Occipital lobe (tissue), 2 donors: Measurements from ENCODE around the gene ILK. TPM values are rescaled to one million over a fixed set of nuclear protein-coding genes. Genes with fewer than 3 reads are reported as not detected.
A peak's percentile ranks its signal among the peaks of the same experiment; 100 is the strongest.

ENCODE experiments used
- DNase-seq: peaks from one replicate; lab custom pipeline; 2025; lab: John Stamatoyannopoulos, UW
- total RNA-seq: library from RNA; depleted of rRNA; stranded (reverse); fragments of >200 nt; gene quantifications from one replicate; pipeline ENCODE4 v1.2.3, GENCODE V29; 2014

The ILK gene
- total RNA-seq, 1 donor from 2014 or later: 44.9 TPM

DNA sequence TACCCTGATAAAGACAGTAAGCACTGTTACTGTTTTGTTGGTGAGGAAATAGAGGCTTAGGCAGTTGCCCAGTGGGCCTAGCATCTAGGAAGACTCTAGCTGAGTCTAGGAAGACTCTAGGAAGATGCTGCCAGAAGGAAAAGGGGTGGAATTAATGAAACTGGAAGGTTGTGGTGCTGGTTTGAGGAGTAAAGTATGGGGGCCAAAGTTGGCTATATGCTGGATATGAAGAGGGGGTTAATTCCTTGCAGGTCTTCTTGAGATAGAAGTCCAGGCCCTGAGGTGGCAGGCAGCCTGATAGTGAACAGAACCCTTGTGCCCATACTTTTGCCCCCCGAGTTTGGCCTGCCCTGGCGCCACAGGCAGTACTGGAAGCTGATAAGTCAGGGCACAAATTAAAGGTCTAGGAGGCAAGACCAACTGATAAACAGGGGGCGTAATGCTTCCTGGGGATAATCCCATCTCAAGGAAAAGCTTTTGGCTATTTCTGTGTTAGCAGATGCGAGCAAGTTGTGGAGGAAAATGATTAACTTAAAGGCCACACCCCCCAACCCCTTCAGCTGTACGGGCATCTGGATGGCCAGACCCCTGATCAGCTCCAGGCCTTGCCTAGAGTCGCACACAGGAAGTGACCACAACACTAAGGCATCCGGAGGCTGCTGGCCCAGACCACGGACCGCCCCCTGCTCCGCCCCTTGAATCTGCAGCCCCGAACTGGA is 3.1 kb downstream of the ILK start:
- DNase-seq: peak; percentile 60

DNA sequence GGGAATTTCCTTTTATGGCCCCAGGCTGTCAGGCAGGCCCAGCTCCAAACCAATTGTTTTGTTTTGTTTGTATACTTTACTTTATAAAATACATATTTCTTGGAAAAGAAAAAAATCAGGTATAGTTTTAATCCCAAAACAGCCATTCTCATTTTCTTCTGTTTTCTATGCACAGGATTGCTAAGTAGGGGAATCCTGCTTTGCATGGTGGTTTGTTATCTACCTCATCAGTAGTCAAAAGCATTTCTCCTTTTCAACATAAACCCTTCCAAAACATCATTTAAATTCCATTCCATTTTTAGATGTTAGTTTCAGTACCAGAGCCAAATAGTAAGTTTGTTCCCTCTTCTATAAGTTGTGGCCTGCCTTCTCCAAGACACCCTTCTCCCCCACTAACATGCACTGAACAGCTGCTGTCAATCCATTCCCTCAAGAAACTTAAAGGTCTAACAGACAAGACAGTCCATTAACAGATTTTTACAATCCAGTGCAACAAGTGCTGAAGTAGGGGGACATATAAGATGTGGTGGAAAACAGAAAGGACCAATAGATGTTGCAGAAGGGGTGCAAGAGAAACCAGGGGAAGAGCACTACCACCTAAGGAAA is 3.7 kb downstream of the ILK start:
- no peak for DNase-seq

DNA sequence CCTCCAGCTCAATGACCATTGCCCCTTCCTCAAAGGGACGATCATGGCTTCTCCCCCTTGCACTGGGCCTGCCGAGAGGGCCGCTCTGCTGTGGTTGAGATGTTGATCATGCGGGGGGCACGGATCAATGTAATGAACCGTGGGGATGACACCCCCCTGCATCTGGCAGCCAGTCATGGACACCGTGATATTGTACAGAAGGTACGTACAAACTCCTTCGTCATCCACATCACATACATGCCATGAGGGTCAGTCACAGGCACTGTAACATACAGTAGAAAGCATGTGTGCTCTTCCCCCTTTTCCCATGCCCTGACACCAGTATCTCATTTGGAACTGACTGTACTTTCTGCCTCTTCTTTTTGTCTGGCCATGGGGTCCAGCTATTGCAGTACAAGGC is 4.4 kb downstream of the ILK start:
- no peak for DNase-seq

DNA sequence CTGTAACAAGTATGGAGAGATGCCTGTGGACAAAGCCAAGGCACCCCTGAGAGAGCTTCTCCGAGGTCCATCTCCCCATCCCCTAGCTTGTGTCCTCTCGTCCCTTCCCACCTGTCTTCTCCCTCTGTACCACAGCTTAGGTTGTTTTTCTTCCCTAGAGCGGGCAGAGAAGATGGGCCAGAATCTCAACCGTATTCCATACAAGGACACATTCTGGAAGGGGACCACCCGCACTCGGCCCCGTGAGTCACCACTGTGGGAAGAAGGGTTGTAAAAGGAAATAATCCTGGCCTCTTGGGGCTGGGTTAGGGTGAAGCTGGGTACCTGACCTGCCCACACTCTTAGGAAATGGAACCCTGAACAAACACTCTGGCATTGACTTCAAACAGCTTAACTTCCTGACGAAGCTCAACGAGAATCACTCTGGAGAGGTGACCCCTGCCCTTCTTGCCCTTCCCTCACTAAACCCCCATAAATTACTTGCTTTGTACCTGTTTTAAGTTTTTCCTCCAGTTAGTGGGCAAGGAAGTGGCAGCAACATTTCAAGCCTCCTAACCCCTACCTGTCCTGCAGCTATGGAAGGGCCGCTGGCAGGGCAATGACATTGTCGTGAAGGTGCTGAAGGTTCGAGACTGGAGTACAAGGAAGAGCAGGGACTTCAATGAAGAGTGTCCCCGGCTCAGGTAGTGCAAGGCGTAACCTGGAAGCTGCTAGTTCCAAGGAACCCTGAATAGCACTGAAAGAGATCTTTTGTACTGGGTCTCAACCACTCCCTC is 5.3 kb downstream of the ILK start:
- no peak for DNase-seq

DNA sequence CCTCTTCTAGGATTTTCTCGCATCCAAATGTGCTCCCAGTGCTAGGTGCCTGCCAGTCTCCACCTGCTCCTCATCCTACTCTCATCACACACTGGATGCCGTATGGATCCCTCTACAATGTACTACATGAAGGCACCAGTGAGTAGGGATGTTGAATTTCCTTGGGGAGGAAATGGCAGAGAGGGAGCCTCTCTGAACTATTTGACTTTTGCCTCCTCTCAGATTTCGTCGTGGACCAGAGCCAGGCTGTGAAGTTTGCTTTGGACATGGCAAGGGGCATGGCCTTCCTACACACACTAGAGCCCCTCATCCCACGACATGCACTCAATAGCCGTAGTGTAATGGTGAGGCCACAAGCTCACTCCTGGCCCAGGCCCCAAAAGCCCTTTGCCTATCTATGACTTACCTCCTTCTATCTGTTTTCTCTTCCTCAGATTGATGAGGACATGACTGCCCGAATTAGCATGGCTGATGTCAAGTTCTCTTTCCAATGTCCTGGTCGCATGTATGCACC is 6.0 kb downstream of the ILK start:
- DNase-seq: no peak

DNA sequence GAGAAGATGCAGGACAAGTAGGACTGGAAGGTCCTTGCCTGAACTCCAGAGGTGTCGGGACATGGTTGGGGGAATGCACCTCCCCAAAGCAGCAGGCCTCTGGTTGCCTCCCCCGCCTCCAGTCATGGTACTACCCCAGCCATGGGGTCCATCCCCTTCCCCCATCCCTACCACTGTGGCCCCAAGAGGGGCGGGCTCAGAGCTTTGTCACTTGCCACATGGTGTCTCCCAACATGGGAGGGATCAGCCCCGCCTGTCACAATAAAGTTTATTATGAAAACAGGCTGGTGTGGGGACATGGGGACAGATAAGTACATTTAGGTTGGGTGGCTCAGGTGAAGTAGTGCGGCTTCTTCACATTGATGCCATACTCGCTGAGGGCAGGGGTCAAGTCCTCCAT is 7.0 kb downstream of the ILK start:
- DNase-seq: no peak

DNA sequence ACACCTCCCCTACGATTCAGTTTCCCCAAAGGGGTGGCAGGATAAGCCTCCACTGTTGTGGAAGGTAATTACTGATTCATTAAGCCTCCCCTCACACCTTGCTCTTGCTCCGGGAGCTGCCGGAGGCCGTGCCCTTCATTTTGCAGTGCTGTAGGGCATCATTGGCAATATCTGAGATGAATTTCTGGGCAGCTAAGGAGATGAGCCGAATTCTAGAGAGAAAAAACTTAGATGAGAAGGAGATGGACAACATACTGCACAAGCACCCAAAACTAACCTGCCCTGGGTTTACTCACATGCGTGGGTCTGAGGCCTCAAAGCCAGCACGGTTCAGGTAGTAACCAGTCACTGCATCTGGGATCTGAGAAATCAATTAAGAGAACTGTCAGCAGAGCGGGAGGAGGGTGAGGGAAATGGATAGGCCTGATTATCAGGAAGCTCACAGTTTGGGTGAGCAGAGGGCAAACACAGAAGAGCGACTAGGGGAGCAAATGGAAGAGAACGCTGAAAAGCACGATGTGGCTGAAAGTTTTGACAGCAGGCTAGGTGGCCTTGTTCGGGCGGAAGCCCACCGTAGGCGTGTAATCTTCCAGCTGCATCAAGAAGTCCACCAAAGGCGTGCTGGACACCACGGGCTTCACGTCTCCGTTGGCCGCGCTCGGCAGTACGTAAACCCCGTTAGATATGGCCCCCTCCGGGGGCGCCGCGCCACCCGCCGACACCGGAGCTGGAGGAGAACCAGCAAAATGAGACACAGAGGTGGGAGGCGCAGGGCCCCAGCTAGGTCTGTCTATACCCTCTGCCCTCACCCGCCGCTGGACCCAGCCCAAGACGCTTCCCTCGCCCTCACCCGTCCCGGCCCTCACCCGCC is 7.8 kb downstream of the ILK start:
- no peak for DNase-seq

DNA sequence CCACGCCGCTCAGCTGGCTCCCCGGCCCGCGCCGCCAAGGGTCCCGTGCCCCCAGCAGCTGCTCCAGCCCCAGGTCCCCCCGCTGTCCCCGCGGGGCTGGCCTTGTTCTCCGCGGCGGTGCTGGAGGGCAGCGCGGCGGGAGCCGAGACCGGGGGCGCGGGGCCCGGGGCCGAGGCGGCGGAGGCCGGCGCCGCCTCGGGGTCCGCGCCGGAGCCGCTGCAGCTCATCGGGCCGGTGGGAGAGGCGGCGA is 8.3 kb downstream of the ILK start:
- no peak for DNase-seq

DNA sequence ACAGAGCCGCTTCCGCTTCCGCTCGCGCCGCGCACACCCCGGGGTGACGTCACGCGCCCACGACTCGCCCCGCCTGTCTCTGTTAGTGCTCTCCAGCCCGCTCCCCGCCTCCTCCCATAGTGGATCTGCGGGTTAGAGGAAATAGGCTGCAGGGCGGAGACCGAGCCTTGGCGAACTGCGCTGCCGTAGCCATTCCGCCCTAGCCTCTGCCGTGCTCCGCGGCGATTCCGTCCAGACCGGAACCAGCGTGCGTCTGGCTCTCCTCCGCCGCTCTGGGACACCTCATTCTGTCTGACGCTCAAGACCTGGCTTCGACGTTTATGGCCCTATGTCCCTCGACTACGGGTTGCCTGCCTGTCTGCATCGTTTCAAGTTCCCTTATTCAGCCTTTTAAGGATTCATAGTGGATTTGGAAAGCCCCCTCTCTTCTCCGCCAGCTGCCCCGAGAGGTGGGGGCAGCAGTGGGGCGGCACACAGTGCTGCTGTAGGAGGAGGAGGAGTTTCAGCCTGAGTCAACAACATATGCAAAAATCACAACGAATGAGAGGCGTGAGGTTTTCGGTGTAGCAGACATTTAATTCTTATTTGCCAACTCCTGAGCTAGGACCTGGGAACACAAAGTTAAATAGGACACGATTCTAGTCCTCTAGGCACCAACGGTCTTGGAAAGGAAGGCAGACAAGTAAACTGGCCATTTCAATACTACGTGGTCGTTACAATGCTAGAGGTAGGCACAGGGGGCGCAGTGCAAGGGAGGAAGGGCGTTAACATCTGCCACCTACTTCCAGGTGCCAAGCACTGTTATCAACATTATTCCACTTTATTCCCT is 8.9 kb downstream of the ILK start, which contains the start of gene TAF10:
TAF10 (minus strand) TSS at position 4 of the 829 bp plus-strand sequence. CDS start 27 bp downstream, outside the sequence.
- peak; percentile 89 for DNase-seq

DNA sequence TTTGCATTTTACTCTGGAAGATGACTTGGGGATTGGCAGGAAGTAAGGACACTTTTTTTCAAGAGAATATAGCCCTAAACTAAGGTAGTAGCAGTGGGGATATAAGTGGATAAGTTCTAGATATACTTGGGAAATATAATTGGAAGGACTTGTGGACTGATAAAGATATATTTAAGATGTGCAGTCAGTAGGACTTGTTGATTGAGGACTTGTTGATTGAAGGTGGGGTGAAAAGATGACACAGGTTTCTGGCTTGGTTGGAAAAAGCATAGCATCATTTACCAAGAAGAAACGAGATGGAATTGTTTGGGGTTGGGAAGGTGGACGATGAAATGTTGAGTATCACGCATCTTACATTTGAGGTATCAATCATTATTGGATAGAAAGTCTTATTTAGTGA is 9.9 kb downstream of the ILK start:
- no peak for DNase-seq

DNA sequence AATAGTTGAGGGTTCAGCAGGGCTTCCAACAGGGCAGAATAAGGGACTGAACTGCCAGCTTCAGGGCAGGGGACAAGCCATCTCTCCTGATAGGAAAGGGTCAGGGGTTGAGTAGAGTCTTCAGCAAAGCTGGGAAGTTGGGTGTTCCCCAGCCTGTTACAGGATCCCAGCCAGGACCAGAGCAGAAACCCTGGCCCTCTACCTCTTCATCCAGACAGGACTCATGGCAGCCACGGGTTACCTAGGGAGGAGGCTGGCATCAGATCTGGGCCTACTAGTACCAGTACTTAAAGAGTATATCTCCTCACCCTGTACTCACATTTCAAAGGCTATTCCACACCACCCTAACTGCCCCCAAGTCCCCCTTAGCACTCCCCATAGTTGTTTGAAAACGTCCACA is 10.9 kb downstream of the ILK start:
- DNase-seq: no peak

DNA sequence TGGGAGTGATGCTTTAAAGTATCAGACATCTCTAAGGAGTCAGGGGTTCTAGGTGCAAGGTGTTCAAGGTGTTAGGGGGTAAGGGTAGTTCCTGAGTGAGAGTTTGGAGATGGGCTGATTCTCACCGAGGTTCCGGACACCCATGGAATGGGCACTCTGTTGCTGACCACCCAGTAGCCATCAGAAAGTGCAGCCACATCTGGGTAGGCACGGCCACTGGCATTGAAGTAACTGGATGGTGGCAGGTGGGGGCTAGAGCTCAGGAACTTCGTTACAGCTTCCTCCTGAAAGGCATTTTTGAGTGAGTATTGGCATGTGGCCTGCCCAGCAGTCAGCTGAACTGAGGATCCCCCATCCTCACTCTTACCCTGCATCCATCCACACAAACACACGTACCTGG is 11.5 kb downstream of the ILK start:
- no peak for DNase-seq

DNA sequence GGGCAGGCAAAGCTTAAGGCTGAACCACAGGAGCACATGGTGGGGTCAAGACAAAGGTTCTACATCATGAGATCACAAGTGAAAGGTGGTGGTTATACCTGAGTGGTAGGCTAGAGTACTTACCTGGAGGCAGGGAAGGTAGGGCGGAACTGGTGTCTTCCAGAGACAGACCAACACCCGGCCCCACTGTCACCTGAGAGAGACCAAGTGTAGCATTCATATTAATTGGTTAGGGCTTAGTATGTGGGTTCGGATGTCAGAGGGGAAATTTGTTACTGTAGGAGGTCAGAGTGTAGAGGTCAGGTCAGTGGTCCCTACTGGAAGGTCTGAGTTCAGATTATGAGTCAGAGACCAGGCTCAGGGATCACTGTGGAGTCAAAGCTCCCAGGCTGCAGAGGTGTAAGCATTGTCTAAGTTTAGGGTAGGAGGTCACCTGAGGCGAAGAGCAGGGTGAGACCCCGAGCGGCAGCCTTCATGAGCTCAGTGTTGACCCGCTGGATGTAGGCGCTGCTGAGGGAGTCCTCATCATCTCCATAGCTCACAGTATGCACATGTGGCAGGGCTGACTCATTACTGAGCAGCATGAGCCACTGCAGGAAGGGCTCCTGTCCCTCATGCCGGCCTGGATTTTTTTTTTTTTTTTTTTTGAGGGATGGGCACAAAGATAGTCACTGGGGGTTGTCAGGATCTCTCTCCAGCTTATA is 12.5 kb downstream of the ILK start:
- no peak for DNase-seq

DNA sequence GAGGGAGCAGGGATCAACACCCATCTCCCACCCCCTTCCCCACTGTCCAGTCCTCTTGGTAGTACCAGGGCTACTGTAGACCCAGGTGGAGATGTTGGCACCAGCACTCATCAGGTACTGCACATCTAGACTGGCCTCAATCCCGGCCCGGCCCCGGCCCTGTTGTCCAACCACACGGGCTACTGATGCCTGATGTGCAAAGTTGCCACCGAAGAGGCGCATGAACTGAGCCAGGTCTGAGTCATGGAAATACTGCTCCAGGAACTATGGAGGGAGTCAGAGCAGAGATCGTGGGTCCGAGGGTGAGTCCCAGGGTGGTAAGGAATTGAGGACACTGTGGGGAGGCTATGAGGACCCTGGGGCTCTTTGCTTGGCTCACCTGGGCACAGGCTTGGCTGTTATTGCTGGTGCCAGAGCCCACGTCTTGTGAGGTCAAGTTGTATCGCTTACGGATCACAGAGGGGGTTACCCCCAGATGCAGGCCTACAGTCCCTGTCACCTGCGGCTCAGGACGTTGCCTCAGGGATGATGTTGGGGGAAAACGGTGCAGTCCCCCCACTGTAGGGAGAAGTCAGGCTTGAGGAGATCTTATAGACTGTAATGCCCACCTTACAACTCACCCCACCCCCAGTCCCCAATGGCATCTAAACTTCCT is 13.1 kb downstream of the ILK start:
- DNase-seq: no peak

DNA sequence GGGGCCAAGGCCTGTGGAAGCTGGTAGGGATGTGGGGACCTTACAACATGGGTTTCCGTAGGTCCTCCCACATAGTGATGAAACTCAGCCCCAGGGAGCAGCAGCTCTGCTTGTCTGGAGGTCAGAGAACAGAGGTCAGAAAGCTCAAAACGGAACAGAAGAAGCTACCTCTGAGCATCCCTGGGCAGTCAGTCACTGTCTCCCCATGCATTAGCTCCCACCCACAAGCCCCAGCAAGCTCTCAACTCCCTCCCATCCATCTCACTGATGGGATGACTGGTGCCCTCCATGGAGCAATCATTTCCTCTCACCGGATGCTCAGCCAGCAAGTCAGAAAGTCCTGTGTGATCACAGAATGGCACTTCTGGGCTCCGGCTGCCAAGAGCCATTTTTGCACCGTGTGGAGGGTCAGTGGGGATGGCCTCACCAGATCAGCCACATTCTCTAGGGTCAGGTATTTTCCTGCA is 13.8 kb downstream of the ILK start:
- DNase-seq: no peak

DNA sequence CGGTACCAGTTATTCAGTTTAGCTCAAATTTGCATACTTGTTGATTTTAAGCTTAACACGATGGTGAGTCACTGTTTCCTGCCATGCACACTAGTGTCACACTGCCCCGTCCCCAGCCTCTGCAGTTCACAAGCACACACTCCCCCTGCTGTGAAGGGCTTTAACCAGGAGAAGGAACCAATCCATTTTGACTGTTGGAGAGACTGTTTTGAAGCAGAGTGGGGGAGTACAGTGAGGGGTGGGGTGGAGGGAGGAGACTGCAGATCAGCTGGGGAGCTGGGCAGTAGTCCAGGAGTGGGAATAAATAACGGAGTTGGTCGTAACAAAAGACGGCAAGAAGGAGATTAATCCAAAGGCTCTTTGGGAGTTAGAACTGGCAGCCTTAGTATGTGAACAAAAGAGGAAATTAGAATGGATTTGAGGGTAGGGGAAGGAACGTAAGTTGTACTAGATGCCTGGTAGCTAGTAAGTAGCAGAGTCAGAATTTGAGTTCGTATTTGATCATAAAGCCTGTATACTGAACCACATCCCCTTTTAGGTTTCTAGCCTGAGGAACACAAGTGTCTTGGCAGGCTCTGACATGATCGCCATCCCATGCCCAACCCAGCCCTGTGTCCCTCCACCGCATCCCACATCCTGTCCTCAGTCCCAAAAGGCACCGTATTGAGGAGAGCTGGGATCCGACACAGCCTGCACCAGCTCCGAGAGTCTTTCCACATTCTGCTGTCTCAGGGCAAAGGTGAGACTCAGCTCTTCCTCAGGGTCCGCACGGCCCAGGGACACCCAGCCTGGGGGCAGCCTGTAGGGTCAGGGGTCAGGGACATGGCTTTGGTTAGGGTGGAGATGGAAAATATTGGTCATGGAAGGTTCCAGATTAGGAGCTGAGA is 14.8 kb downstream of the ILK start:
- DNase-seq: peak; percentile 43

DNA sequence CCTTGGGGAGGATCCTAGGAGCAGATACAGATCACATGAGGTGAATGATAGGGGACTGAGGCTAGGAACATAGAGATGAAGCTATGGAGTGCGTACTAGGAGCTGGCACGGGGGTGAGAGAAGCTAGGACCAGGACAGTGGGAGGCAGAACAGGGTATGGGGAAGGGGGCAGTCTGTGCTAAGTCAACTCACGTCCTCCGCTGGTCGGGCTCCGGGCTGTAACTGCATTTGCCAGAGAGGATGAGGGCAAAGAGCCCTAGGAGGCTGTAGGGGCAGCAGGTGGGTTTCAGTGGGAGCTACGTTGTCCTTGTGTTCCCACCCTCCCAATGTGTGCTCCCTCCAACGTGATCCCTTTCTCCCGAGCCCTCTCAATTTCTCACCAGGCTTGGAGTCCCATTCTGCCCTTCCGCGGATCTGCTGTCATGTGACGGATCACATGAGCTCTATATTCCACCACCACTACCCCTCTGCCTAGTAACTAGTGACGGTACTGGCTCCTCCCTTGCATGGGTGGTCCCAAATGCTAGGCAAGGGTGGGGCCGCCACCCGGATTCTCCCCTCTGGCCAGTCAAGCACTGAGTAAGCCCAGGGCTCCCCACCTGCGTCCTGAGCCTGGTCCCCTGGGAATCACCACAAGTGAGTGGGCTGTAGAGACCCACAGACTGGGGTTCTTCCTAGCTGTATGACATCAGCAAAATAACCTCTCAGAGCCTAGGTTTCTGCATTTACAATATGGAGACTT is 15.6 kb downstream of the ILK start, which contains the start of gene TPP1:
TPP1 (minus strand) TSS at position 419 of the 742 bp plus-strand sequence; CDS start at position 397, 22 bp downstream.
- DNase-seq: peak; percentile 94

DNA sequence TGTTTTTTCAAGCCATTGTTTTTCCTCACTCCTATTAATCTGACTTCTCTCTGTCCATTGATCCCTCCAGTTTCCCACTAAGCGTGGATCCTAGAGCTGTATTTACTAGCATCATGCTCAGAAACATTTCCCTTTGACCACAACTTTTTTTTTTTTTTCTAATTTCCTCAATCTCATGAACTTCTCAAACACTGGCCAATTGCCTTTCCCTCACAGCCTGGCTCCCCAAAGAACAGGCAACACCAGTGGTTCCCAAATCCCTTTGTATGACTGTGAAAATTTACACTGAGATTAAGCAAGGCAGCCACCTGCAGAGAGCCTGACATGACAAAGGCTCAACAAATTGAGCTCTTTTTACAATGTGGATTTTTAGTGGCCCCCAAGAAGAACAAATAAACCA is 17.1 kb downstream of the ILK start:
- no peak for DNase-seq
